Measurements from ENCODE around the gene CARS2. TPM values are rescaled to one million over a fixed set of nuclear protein-coding genes. Genes with fewer than 3 reads are reported as not detected.
A peak's percentile ranks its signal among the peaks of the same experiment; 100 is the strongest.

CARS2 gene, protein sequence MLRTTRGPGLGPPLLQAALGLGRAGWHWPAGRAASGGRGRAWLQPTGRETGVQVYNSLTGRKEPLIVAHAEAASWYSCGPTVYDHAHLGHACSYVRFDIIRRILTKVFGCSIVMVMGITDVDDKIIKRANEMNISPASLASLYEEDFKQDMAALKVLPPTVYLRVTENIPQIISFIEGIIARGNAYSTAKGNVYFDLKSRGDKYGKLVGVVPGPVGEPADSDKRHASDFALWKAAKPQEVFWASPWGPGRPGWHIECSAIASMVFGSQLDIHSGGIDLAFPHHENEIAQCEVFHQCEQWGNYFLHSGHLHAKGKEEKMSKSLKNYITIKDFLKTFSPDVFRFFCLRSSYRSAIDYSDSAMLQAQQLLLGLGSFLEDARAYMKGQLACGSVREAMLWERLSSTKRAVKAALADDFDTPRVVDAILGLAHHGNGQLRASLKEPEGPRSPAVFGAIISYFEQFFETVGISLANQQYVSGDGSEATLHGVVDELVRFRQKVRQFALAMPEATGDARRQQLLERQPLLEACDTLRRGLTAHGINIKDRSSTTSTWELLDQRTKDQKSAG
- total RNA-seq (ENCODE audit: unreplicated experiment), result 102 TPM
- long read RNA-seq, partial matches to known transcripts, result 1 of 10 reads
- long read RNA-seq, other reads (novel, unspliced or antisense), result 7 of 10 reads

DNA sequence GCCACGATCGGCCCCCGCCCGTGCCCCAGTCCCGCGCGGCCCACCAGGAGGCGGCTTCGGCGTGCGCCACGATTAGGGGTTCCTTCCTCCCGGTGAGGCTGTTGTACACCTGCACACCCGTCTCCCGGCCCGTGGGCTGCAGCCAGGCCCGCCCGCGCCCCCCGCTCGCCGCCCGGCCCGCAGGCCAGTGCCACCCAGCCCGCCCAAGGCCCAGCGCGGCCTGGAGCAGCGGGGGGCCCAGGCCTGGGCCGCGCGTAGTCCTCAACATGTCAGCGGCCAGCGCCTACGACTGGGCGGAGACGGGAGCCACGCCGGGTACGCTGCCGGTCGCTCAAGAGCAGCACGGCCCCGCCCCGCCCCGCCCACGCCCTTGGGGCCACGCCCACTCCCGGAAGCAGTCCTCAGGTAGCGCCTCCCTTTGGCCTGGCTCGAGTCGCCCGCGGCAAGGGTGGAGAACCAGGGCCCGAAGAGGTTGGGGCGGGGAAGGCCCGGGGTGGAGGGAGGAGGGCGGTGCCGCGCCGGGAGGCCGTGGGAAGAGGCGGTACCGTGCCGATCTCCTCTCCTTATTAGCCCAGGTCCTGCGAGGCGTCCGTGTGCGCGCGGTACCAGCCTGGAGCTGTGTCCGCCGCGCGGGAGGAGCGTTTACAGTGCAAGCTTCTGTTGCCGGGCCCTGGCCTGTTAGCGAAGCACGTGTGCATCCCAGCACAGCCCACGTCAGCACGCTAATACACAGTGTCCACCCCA is at the start of gene CARS2:
TSS of gene CARS2 (minus strand) at position 291 of the 744 bp plus-strand sequence. CDS start at position 268, 23 bp downstream.
- TF ChIP-seq, protein P1, sequence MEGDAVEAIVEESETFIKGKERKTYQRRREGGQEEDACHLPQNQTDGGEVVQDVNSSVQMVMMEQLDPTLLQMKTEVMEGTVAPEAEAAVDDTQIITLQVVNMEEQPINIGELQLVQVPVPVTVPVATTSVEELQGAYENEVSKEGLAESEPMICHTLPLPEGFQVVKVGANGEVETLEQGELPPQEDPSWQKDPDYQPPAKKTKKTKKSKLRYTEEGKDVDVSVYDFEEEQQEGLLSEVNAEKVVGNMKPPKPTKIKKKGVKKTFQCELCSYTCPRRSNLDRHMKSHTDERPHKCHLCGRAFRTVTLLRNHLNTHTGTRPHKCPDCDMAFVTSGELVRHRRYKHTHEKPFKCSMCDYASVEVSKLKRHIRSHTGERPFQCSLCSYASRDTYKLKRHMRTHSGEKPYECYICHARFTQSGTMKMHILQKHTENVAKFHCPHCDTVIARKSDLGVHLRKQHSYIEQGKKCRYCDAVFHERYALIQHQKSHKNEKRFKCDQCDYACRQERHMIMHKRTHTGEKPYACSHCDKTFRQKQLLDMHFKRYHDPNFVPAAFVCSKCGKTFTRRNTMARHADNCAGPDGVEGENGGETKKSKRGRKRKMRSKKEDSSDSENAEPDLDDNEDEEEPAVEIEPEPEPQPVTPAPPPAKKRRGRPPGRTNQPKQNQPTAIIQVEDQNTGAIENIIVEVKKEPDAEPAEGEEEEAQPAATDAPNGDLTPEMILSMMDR (IDR thresholded peaks at IDR 0.05; ENCODE audit: partially characterized antibody, unreplicated experiment), result no peak
- peak within 1 kb of the TSS; percentile 90 for H3K4me3 Mint-ChIP-seq (ENCODE audit: unreplicated experiment)
- H3K9me3 Mint-ChIP-seq (ENCODE audit: unreplicated experiment), result peaks cover 15% of the 10 kb centered on the region
- H3K27ac Mint-ChIP-seq (ENCODE audit: unreplicated experiment), result peak within 1 kb of the TSS; percentile 86
- DNase-seq, result peak; percentile 97
- peaks cover 7% of the 10 kb centered on the region for H3K27me3 Mint-ChIP-seq (ENCODE audit: unreplicated experiment)
- peaks cover 24% of the 10 kb centered on the region for H3K4me1 Mint-ChIP-seq (ENCODE audit: low read depth, unreplicated experiment)
- H3K36me3 Mint-ChIP-seq (ENCODE audit: unreplicated experiment), result no peaks in the 10 kb centered on the region

DNA sequence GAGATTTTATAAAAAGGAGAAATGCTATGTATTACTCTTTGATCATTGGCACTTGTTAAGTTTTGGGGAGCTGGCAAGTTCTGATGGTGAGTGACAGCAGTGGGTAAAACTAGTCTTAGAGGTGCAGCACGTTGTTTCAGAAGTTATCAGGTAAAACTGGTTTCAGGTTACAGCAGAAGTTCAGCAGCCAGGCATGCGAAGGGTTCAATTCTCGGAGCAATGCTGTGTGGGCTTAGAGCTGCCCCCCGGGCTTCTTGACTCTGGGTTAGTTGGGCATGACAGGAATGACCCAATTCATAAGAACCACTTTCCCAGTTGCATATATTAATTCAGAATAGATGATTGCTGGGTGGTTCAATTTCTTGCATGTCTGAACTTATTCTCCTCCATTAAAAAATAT is 42.4 kb upstream of the CARS2 start:
- no peak overlapping the region for H3K4me3 Mint-ChIP-seq (ENCODE audit: unreplicated experiment)
- no peak for DNase-seq
- H3K9me3 Mint-ChIP-seq (ENCODE audit: unreplicated experiment), result peaks cover 7% of the 10 kb centered on the region
- peaks cover 2% of the 10 kb centered on the region for H3K27me3 Mint-ChIP-seq (ENCODE audit: unreplicated experiment)
- no peaks in the 10 kb centered on the region for H3K4me1 Mint-ChIP-seq (ENCODE audit: low read depth, unreplicated experiment)
- TF ChIP-seq, protein P1 (IDR thresholded peaks at IDR 0.05; ENCODE audit: partially characterized antibody, unreplicated experiment), result no peak
- no peak overlapping the region for H3K27ac Mint-ChIP-seq (ENCODE audit: unreplicated experiment)
- peaks cover 18% of the 10 kb centered on the region for H3K36me3 Mint-ChIP-seq (ENCODE audit: unreplicated experiment)

DNA sequence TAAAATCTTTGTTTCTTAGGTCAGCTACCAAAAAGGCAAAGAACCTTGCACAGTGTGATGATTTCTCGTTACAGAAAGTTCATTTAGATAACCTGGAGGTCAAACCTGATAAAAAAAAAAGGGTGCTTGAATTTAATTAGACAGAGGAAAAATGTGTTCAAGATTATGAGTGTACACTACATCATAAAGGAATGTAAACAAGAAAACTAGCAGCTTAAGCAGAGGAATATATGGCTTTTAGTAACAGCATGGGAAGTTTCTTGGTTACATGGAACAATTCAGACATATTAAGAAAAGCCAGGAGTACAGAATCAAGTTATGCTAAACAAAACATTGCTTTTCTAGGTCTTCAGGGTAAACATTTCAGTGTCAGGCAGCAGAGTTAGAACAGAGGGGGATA is 40.5 kb upstream of the CARS2 start:
- Mint-ChIP-seq H3K27me3 (ENCODE audit: unreplicated experiment) (peaks cover 4% of the 10 kb centered on the region), H3K36me3 (ENCODE audit: unreplicated experiment) (peaks cover 26% of the 10 kb centered on the region), H3K27ac (ENCODE audit: unreplicated experiment) (no peak overlapping the region), H3K4me1 (ENCODE audit: low read depth, unreplicated experiment) (no peaks in the 10 kb centered on the region), H3K9me3 (ENCODE audit: unreplicated experiment) (peaks cover 7% of the 10 kb centered on the region), H3K4me3 (ENCODE audit: unreplicated experiment) (no peak overlapping the region)
- TF ChIP-seq, protein P1 (IDR thresholded peaks at IDR 0.05; ENCODE audit: partially characterized antibody, unreplicated experiment), result no peak
- DNase-seq, result no peak

DNA sequence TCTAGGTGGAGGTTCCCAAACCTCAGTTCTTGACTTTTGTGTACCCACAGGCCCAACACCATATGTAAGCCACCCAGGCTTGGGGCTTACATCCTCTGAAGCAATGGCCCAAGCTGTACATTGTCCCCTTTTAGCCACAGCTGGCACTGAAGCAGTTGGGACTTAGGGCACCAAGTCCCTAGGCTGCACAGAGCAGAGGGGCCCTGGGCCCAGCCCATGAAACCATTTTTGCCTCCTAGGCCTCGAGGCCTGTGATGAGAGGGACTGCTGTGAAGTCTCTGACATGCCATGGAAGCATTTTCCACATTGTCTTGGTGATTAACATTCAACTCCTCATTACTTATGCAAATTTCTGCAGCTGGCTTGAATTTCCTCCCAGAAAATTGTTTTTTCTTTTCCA is 37.8 kb upstream of the CARS2 start:
- H3K27ac Mint-ChIP-seq (ENCODE audit: unreplicated experiment), result no peak overlapping the region
- H3K4me1 Mint-ChIP-seq (ENCODE audit: low read depth, unreplicated experiment), result no peaks in the 10 kb centered on the region
- peaks cover 4% of the 10 kb centered on the region for H3K27me3 Mint-ChIP-seq (ENCODE audit: unreplicated experiment)

More for the DNA sequence above, 37.8 kb upstream of the CARS2 start:
- TF ChIP-seq, protein P1 (IDR thresholded peaks at IDR 0.05; ENCODE audit: partially characterized antibody, unreplicated experiment), result no peak
- Mint-ChIP-seq H3K4me3 (ENCODE audit: unreplicated experiment) (no peak overlapping the region), H3K36me3 (ENCODE audit: unreplicated experiment) (peaks cover 27% of the 10 kb centered on the region), H3K9me3 (ENCODE audit: unreplicated experiment) (peaks cover 7% of the 10 kb centered on the region)
- no peak for DNase-seq
